Gastrocnemius medialis (tissue), 4 donors: ENCODE measurements around the gene GREB1.

Source experiments
- POLR2A ChIP-seq, 2 donors: fragments of 450-650 bp; IDR thresholded peaks; one replicate each; pipeline ENCODE4 v1.6.1; 2017; ENCODE audit warnings: antibody characterized with exemption in 2 of 2, mild to moderate bottlenecking in 2 of 2, moderate library complexity in 2 of 2
- TF ChIP-seq, protein P1 (sequence below), 5 experiments: fragments of 450-650 bp in 3 of 5; fragments of 200-600 bp in 2 of 5; sonication (generic) in 2 of 5; IDR thresholded peaks in 4 of 5; conservative IDR thresholded peaks in 1 of 5; 1 replicate in 4 of 5; 2 replicates in 1 of 5; pipeline ENCODE4 v1.5.1; 2016 to 2019; ENCODE audit warnings: antibody characterized with exemption in 5 of 5, mild to moderate bottlenecking in 3 of 5, moderate library complexity in 3 of 5

DNA sequence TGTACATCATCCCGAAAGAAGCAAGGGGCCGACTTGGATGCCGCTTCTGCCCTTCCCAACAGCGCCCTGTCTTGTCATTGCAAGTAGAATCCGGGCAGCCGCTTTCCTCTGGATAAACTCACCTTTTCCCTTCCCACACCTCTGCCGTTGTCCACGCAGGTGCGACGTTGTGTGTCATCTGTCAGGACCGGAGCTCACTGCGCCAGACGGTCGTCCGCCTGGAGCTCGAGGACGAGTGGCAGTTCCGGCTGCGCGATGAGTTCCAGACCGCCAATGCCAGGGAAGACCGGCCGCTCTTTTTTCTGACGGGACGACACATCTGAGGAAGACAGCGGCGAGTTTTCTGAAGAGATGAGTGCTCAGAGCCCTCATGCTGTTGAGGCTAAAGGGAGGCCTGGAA is 106.3 kb downstream of the GREB1 start:
- TF ChIP-seq, protein P1, sequence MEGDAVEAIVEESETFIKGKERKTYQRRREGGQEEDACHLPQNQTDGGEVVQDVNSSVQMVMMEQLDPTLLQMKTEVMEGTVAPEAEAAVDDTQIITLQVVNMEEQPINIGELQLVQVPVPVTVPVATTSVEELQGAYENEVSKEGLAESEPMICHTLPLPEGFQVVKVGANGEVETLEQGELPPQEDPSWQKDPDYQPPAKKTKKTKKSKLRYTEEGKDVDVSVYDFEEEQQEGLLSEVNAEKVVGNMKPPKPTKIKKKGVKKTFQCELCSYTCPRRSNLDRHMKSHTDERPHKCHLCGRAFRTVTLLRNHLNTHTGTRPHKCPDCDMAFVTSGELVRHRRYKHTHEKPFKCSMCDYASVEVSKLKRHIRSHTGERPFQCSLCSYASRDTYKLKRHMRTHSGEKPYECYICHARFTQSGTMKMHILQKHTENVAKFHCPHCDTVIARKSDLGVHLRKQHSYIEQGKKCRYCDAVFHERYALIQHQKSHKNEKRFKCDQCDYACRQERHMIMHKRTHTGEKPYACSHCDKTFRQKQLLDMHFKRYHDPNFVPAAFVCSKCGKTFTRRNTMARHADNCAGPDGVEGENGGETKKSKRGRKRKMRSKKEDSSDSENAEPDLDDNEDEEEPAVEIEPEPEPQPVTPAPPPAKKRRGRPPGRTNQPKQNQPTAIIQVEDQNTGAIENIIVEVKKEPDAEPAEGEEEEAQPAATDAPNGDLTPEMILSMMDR (IDR thresholded peaks at IDR 0.05 in 4 of 5, conservative IDR thresholded peaks at IDR 0.05 in 1 of 5) = no peak
- TF ChIP-seq POLR2A (IDR thresholded peaks at IDR 0.05) = no peak
